Gastrocnemius medialis (tissue), 4 donors: ENCODE data around the gene ARID5A. TPM values are rescaled to one million over a fixed set of nuclear protein-coding genes. Genes with fewer than 3 reads are reported as not detected.

ENCODE experiments used
- ATAC-seq, 2 donors: fragments of 150-250 bp; one replicate each; pipeline ENCODE4 v1.9.1; 2016
- DNase-seq, 2 donors: peaks; one replicate each; pipeline ENCODE4 v3.0.0-alpha.2; 2019
- H3K27ac ChIP-seq, 4 donors: fragments of 200-600 bp; sonication (generic); 1 replicate in 1 of 4; 2 replicates in 3 of 4; pipeline ENCODE4 v1.5.1; 2016 to 2018; ENCODE audit warnings: mild to moderate bottlenecking in 2 of 4, moderate library complexity in 1 of 4
- H3K27me3 ChIP-seq, 3 donors: fragments of 200-600 bp; sonication (generic) in 2 of 3; 1 replicate in 1 of 3; 2 replicates in 2 of 3; pipeline versions ENCODE4 v1.5.1 to v1.6.0; 2016 to 2019; ENCODE audit warnings: mild to moderate bottlenecking in 1 of 3, moderate library complexity in 1 of 3
- H3K36me3 ChIP-seq, 2 donors: fragments of 200-600 bp; sonication (generic) in 1 of 2; one replicate each; pipeline ENCODE4 v1.5.1; 2017 to 2018
- H3K4me1 ChIP-seq, 2 donors: fragments of 200-600 bp; sonication (generic) in 1 of 2; one replicate each; pipeline ENCODE4 v1.5.1; 2016 to 2017; ENCODE audit warnings: mild to moderate bottlenecking in 2 of 2
- H3K4me3 ChIP-seq, 4 donors: fragments of 200-600 bp; sonication (generic) in 3 of 4; 1 replicate in 1 of 4; 2 replicates in 3 of 4; pipeline ENCODE4 v1.5.1; 2016 to 2019; ENCODE audit warnings: mild to moderate bottlenecking in 2 of 4
- H3K9me3 ChIP-seq, 3 donors: fragments of 200-600 bp; sonication (generic) in 2 of 3; 1 replicate in 1 of 3; 2 replicates in 2 of 3; pipeline ENCODE4 v1.5.1; 2016 to 2019
- CTCF ChIP-seq, 5 experiments: fragments of 450-650 bp in 3 of 5; fragments of 200-600 bp in 2 of 5; sonication (generic) in 2 of 5; IDR thresholded peaks in 4 of 5; conservative IDR thresholded peaks in 1 of 5; 1 replicate in 4 of 5; 2 replicates in 1 of 5; pipeline ENCODE4 v1.5.1; 2016 to 2019; ENCODE audit warnings: antibody characterized with exemption in 5 of 5, mild to moderate bottlenecking in 3 of 5, moderate library complexity in 3 of 5
- POLR2A ChIP-seq, 2 donors: fragments of 450-650 bp; IDR thresholded peaks; one replicate each; pipeline ENCODE4 v1.6.1; 2017; ENCODE audit warnings: antibody characterized with exemption in 2 of 2, mild to moderate bottlenecking in 2 of 2, moderate library complexity in 2 of 2
- in situ Hi-C, 4 donors: fragments of 200-750 bp; cut with MboI; loops; one replicate each; pipeline versions ENCODE4 v1.15.0 to v1.8.0; 2017; ENCODE audit warnings: low sequenced_read_pairs in 4 of 4
- intact Hi-C: fragments of 100-400 bp; cut with DNase I; formaldehyde crosslinking; loops from one replicate; pipeline ENCODE4 v1.15.1; 2023; ENCODE audit warnings: low total_unique reads
- total RNA-seq, 4 donors: library from RNA; depleted of rRNA; stranded (reverse); fragments of >200 nt; gene quantifications; one replicate each; pipeline versions ENCODE4 v1.1.0 to v1.2.3, GENCODE V29; 2016

Gene ARID5A
- total RNA-seq, 4 donors from 2014 or later: 6.7 to 126 (median 30.5) TPM

GRCh38 chr2:96532641-96533291 is 3.8 kb upstream of the ARID5A start:
- no peaks in the 10 kb centered on the region for H3K9me3 ChIP-seq
- no peaks in the 10 kb centered on the region for H3K36me3 ChIP-seq
- intact Hi-C loops (loop anchor here (2.0 to 10.0 kb wide), 6 partner anchors 65 to 1632 kb away; partner anchors contain the start of genes CIAO1, KANSL3 and STARD7), in situ Hi-C loops (loop anchor here in 2 of 4 donors (10.0 to 25.0 kb wide), 2 partner anchors 102 to 1130 kb away; partner anchors contain the start of genes ACTR1B (in 1 of the 2), C2orf92 (in 1 of the 2) and KANSL3 (in 1 of the 2))
- ATAC-seq: no peak
- no peak for DNase-seq
- peak overlapping the region in 1 of 4 donors; percentile 20 for H3K4me3 ChIP-seq
- TF ChIP-seq POLR2A (IDR thresholded peaks at IDR 0.05): no peak
- no peak for TF ChIP-seq CTCF (IDR thresholded peaks at IDR 0.05 in 4 of 5, conservative IDR thresholded peaks at IDR 0.05 in 1 of 5)
- peak overlapping the region; percentile 94 to 99 (median 97) for H3K27ac ChIP-seq
- H3K27me3 ChIP-seq: no peaks in the 10 kb centered on the region
- peaks cover 65 to 66% of the 10 kb centered on the region in 2 donors for H3K4me1 ChIP-seq

DNA sequence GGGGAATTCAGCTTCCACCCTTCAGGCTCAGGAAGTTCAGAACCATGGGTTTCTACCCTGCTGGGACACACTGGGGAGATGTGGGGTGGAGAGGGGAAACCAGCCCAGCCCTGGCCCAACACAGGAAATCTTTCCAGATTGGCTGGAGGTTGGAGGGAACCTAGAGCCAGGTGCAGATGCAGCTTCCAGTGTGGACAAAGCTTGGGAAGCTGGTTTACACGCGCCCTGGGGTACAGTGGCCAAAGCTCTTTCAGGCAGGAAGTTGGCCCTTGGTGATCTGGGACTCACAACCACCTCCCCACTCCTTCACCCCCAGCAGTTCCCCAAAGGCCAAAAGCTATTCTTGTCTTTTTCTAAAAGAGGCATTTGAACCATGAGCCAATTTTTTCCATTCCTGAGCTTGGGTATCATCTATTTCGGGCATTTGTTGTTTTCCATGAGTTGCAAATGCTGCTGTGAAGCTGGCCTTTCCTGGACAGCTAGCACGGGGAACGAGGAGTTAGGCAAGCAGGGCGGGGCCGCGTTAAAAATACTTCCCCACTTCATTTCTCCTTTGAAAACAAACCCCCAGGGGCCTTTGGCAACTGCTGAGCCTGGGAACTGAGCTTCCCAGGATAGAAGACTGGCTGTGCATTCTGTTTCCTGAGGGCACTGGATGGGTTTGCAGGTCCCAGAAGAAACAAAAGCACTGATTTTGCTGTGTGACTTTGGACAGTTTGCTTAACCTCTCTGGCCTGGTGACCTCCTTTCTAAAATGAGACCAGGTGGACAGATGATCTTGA is 3.1 kb upstream of the ARID5A start:
- ATAC-seq: peak; percentile 63 to 64
- H3K4me1 ChIP-seq: peaks cover 64 to 66% of the 10 kb centered on the region in 2 donors

GRCh38 chr2:96534141-96534540 is 2.4 kb upstream of the ARID5A start:
- in situ Hi-C loops (loop anchor here in 2 of 4 donors (10.0 to 25.0 kb wide), 2 partner anchors 101 to 1128 kb away; partner anchors contain the start of genes ACTR1B (in 1 of the 2), C2orf92 (in 1 of the 2) and KANSL3 (in 1 of the 2)), intact Hi-C loops (loop anchor here (5.0 to 10.0 kb wide), 4 partner anchors 63 to 1631 kb away; partner anchors contain the start of genes KANSL3 and STARD7)
- Histone ChIP-seq H3K4me3 (no peak overlapping the region), H3K27ac (peak overlapping the region; percentile 94 to 99 (median 97)), H3K9me3 (no peaks in the 10 kb centered on the region), H3K36me3 (no peaks in the 10 kb centered on the region), H3K27me3 (no peaks in the 10 kb centered on the region), H3K4me1 (peaks cover 64 to 69% of the 10 kb centered on the region in 2 donors)
- TF ChIP-seq CTCF (IDR thresholded peaks at IDR 0.05 in 4 of 5, conservative IDR thresholded peaks at IDR 0.05 in 1 of 5) (no peak), POLR2A (IDR thresholded peaks at IDR 0.05) (no peak)
- no peak for DNase-seq
- ATAC-seq: no peak

More for the DNA sequence above, 3.1 kb upstream of the ARID5A start:
- TF ChIP-seq CTCF (IDR thresholded peaks at IDR 0.05 in 4 of 5, conservative IDR thresholded peaks at IDR 0.05 in 1 of 5): no peak
- TF ChIP-seq POLR2A (IDR thresholded peaks at IDR 0.05): peak in 1 of 2 donors; percentile 73
- H3K36me3 ChIP-seq: no peaks in the 10 kb centered on the region
- H3K27me3 ChIP-seq: no peaks in the 10 kb centered on the region
- H3K9me3 ChIP-seq: no peaks in the 10 kb centered on the region
- intact Hi-C loops: loop anchor here (2.0 to 10.0 kb wide), 6 partner anchors 64 to 1631 kb away; partner anchors contain the start of genes CIAO1, KANSL3 and STARD7
- in situ Hi-C loops: loop anchor here in 2 of 4 donors (10.0 to 25.0 kb wide), 2 partner anchors 101 to 1129 kb away; partner anchors contain the start of genes ACTR1B (in 1 of the 2), C2orf92 (in 1 of the 2) and KANSL3 (in 1 of the 2)
- H3K4me3 ChIP-seq: peak overlapping the region in 1 of 4 donors; percentile 20
- H3K27ac ChIP-seq: peak overlapping the region; percentile 94 to 99 (median 97)
- peak; percentile 95 to 96 for DNase-seq

- Histone ChIP-seq H3K27ac (peak overlapping the region; percentile 94 to 99 (median 97)), H3K27me3 (no peaks in the 10 kb centered on the region), H3K4me3 (no peak overlapping the region), H3K9me3 (no peaks in the 10 kb centered on the region), H3K4me1 (peaks cover 69 to 75% of the 10 kb centered on the region in 2 donors), H3K36me3 (no peaks in the 10 kb centered on the region)
- TF ChIP-seq POLR2A (IDR thresholded peaks at IDR 0.05) (peak in 1 of 2 donors; percentile 23), CTCF (IDR thresholded peaks at IDR 0.05 in 4 of 5, conservative IDR thresholded peaks at IDR 0.05 in 1 of 5) (no peak)
- ATAC-seq (peak in 1 of 2 donors; percentile 22), DNase-seq (peak; percentile 63 to 74)
- intact Hi-C loops (loop anchor here (5.0 to 10.0 kb wide), 5 partner anchors 63 to 1630 kb away; partner anchors contain the start of genes CNNM4, KANSL3 and STARD7), in situ Hi-C loops (loop anchor here in 2 of 4 donors (10.0 to 25.0 kb wide), 2 partner anchors 100 to 1128 kb away; partner anchors contain the start of genes ACTR1B (in 1 of the 2), C2orf92 (in 1 of the 2) and KANSL3 (in 1 of the 2))
These were observed 1.8 kb upstream of the ARID5A start for GRCh38 chr2:96534701-96535181.
